ENCODE data around the gene MAPK8.
"Not testable (repeated sequence)": the region's sequence is repeated elsewhere in the genome, so short reads cannot be mapped to it uniquely, and the experiment has no call there.

Gene MAPK8

GRCh38 chr10:48333856-48334255 lies 27.4 kb downstream of the MAPK8 start:
- Mint-ChIP-seq H3K4me1 (peaks cover 15% of the 10 kb centered on the region), H3K27me3 (no peaks in the 10 kb centered on the region), H3K4me3 (no peak overlapping the region), H3K36me3 (peaks cover 4% of the 10 kb centered on the region), H3K9me3 (no peaks in the 10 kb centered on the region), H3K27ac (no peak overlapping the region)
- DNase-seq, result no peak
- CTCF ChIA-PET, result no interaction called here

DNA sequence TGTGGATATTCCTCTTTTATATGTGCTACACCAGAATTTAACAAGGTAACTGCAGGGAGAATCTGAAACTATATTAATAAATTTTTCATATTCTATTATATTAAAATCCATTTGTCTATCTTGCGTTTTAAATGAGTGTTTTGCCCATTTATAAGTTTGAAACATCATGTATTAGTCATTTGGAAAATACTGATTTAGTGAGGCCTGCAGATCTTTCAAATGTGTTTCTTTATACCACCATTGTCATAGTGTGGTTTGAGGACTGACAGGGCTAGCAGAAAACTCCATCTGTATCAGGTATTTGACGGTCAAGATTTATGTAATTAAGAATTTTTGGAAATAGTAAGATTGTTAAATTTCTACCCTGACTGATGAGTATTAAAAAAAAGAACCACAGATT lies 29.3 kb downstream of the MAPK8 start:
- peaks cover 22% of the 10 kb centered on the region for H3K4me1 Mint-ChIP-seq
- DNase-seq, result no peak
- CTCF ChIA-PET, result no interaction called here
- no peaks in the 10 kb centered on the region for H3K9me3 Mint-ChIP-seq
- H3K27ac Mint-ChIP-seq, result no peak overlapping the region
- peaks cover 4% of the 10 kb centered on the region for H3K36me3 Mint-ChIP-seq
- H3K27me3 Mint-ChIP-seq, result no peaks in the 10 kb centered on the region
- no peak overlapping the region for H3K4me3 Mint-ChIP-seq

GRCh38 chr10:48336978-48337599 lies 30.6 kb downstream of the MAPK8 start:
- Mint-ChIP-seq H3K36me3 (peaks cover 6% of the 10 kb centered on the region), H3K4me3 (no peak overlapping the region), H3K9me3 (no peaks in the 10 kb centered on the region), H3K27ac (no peak overlapping the region), H3K4me1 (peaks cover 23% of the 10 kb centered on the region), H3K27me3 (no peaks in the 10 kb centered on the region)
- no peak for DNase-seq
- CTCF ChIA-PET, result no interaction called here

DNA sequence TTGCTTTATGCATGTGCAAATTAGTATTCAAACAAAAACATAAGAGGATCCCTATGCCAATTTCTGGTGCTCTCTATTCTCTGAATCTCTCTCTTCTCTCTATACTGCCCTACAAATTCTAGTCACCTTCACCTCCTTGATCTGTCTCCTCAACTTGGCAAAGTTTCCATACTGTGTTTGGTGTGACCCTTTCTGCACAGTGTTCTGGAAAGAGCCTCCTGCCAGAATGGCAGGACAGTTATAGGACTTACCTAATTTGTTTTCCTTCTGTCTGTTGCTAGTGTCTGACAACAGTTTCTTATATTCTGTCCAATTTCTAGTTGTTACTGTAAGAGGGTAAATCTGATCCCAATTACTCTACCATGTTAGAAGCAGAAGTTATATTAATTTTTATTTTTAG lies 34.3 kb downstream of the MAPK8 start:
- H3K27me3 Mint-ChIP-seq, result no peaks in the 10 kb centered on the region
- peak overlapping the region; percentile 24 for H3K27ac Mint-ChIP-seq
- peaks cover 23% of the 10 kb centered on the region for H3K4me1 Mint-ChIP-seq
- H3K9me3 Mint-ChIP-seq, result no peaks in the 10 kb centered on the region
- H3K4me3 Mint-ChIP-seq, result no peak overlapping the region
- DNase-seq, result no peak
- CTCF ChIA-PET, result no interaction called here
- H3K36me3 Mint-ChIP-seq, result peaks cover 4% of the 10 kb centered on the region

- Mint-ChIP-seq H3K27me3 (no peaks in the 10 kb centered on the region), H3K36me3 (peaks cover 6% of the 10 kb centered on the region), H3K27ac (no peak overlapping the region), H3K4me3 (no peak overlapping the region), H3K4me1 (peaks cover 23% of the 10 kb centered on the region), H3K9me3 (peaks cover 7% of the 10 kb centered on the region)
- CTCF ChIA-PET, result no interaction called here
- no peak for DNase-seq
These were observed 36.6 kb downstream of the MAPK8 start for GRCh38 chr10:48343106-48343505.

DNA sequence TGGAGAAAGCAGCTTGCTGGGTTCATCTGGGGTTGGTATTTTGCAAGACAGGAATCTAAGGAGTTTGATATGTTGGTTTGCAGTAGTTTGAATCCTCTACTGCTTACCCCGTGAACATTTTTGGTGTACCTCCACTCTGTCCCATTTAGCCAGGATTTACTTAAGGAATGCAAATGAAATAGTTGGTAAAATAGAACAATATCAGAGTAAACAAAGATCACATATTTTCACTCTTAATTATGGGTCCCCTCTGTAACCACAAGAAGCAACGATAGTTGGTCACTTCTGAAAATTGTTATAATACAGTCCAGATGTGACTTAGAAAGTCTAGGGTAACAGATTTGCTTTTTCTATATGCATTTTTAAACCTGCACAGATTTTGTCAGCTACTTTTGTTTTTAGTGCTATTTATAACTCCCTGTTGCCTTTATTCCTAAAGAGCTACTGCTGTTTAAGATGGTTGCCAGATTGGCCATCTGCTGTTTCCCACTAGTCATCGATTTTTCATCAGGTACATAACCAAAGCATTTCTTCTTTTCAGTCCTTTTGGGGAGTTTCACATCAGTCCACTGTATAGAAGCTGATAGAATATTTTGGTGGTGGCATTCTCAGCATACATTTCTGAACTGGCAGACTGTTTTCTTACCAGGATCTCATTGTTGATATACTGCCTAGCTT lies 37.6 kb downstream of the MAPK8 start:
- Mint-ChIP-seq H3K27me3 (no peaks in the 10 kb centered on the region), H3K9me3 (peaks cover 15% of the 10 kb centered on the region), H3K4me3 (no peak overlapping the region), H3K36me3 (peaks cover 12% of the 10 kb centered on the region), H3K4me1 (peaks cover 16% of the 10 kb centered on the region), H3K27ac (no peak overlapping the region)
- no peak for DNase-seq
- CTCF ChIA-PET, result no interaction called here

- H3K4me3 Mint-ChIP-seq, H3K27ac Mint-ChIP-seq, CTCF ChIA-PET, H3K27me3 Mint-ChIP-seq, H3K4me1 Mint-ChIP-seq, DNase-seq: not testable (repeated sequence)
- peaks cover 18% of the 10 kb centered on the region for H3K9me3 Mint-ChIP-seq
- peaks cover 14% of the 10 kb centered on the region for H3K36me3 Mint-ChIP-seq
These were observed 39.8 kb downstream of the MAPK8 start for GRCh38 chr10:48346248-48346647.

DNA sequence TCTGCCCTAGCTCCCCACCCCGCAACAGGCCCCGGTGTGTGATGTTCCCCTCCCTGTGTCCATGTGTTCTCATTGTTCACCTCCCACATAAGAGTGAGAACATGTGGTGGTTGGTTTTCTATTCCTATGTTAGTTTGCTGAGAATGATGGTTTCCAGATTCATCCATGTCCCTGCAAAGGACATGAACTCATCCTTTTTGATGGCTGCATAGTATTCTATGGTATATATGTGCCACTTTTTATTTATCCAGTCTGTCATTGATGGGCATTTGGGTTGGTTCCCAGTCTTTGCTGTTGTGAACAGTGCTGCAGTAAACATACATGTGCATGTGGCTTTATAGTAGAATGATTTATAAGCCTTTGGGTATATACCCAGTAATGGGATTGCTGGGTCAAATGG lies 41.1 kb downstream of the MAPK8 start:
- H3K27me3 Mint-ChIP-seq, H3K4me3 Mint-ChIP-seq, CTCF ChIA-PET, DNase-seq, H3K4me1 Mint-ChIP-seq, H3K27ac Mint-ChIP-seq: not testable (repeated sequence)
- H3K36me3 Mint-ChIP-seq, result peaks cover 11% of the 10 kb centered on the region
- peaks cover 18% of the 10 kb centered on the region for H3K9me3 Mint-ChIP-seq

DNA sequence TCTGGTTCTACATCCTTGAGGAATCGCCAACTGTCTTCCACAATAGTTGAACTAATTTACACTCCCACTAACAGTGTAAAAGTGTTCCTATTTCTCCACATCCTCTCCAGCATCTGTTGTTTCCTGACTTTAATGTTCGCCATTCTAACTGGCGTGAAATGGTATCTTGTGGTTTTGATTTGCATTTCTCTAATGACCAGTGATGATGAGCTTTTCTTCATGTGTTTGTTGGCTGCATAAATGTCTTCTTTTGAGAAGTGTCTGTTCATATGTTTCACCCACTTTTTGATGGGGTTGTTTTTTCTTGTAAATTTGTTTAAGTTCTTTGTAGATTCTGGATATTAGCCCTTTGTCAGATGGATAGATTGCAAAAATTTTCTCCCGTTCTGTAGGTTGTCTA lies 41.5 kb downstream of the MAPK8 start:
- H3K27me3 Mint-ChIP-seq, H3K4me1 Mint-ChIP-seq, H3K4me3 Mint-ChIP-seq, DNase-seq, CTCF ChIA-PET, H3K27ac Mint-ChIP-seq: not testable (repeated sequence)
- peaks cover 18% of the 10 kb centered on the region for H3K9me3 Mint-ChIP-seq
- H3K36me3 Mint-ChIP-seq, result peaks cover 11% of the 10 kb centered on the region

DNA sequence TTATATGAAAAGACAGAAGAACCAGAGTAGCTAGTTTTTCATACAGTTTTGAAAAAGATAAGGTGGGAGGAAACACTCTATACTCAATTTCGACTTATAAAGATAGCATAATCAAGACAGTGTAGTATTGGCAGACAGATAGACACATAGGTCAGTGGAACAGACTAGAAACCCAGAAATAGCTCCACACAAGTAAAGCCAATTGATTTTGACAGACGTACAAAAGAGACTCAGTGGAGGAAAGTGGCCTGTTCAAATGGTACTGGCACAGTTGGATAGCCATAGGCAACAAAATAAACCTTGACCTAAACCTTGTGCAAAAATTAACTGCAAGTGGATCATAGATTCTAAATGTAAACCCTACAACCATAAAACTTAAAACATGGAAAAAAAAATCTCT lies 46.8 kb downstream of the MAPK8 start:
- H3K9me3 Mint-ChIP-seq, result peaks cover 13% of the 10 kb centered on the region
- peaks cover 8% of the 10 kb centered on the region for H3K36me3 Mint-ChIP-seq
- H3K4me3 Mint-ChIP-seq, result no peak overlapping the region
- no peaks in the 10 kb centered on the region for H3K27me3 Mint-ChIP-seq
- no peaks in the 10 kb centered on the region for H3K4me1 Mint-ChIP-seq
- CTCF ChIA-PET, result interaction anchor here (0.8 kb wide), 1 partner anchor 11 kb away, joined by 3 read pairs; no protein-coding TSS in a partner anchor
- no peak overlapping the region for H3K27ac Mint-ChIP-seq
- DNase-seq, result no peak

- Mint-ChIP-seq H3K27ac (no peak overlapping the region), H3K36me3 (no peaks in the 10 kb centered on the region), H3K27me3 (no peaks in the 10 kb centered on the region), H3K4me1 (no peaks in the 10 kb centered on the region), H3K9me3 (peaks cover 4% of the 10 kb centered on the region), H3K4me3 (no peak overlapping the region)
- no peak for DNase-seq
- CTCF ChIA-PET, result no interaction called here
These were observed 51.2 kb downstream of the MAPK8 start for GRCh38 chr10:48357631-48358030.

DNA sequence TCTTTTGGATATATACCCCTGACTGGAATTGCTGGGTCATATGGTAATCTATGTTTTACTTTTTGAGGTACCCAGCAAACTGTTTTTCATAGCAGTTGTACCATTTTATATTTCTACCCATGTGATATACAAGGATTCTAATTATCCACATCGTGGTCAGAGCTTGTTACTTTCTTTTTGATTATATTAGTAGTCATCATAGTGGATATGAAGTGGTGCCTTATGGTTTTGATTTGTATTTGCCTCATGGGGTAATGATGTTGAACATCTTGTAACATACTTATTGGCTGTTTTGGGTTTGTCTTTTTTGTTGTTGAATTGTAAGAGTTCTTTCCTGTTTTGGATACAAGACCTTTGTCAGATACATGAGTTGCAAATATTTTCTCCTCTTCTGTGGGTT lies 51.7 kb downstream of the MAPK8 start:
- H3K4me1 Mint-ChIP-seq, result no peaks in the 10 kb centered on the region
- H3K36me3 Mint-ChIP-seq, result no peaks in the 10 kb centered on the region
- no peaks in the 10 kb centered on the region for H3K27me3 Mint-ChIP-seq
- no peak for DNase-seq
- no peak overlapping the region for H3K4me3 Mint-ChIP-seq
- CTCF ChIA-PET, result no interaction called here
- peaks cover 4% of the 10 kb centered on the region for H3K9me3 Mint-ChIP-seq
- no peak overlapping the region for H3K27ac Mint-ChIP-seq

- Mint-ChIP-seq H3K27ac (no peak overlapping the region), H3K27me3 (no peaks in the 10 kb centered on the region)
These were observed 52.4 kb downstream of the MAPK8 start for GRCh38 chr10:48358838-48359237.

DNA sequence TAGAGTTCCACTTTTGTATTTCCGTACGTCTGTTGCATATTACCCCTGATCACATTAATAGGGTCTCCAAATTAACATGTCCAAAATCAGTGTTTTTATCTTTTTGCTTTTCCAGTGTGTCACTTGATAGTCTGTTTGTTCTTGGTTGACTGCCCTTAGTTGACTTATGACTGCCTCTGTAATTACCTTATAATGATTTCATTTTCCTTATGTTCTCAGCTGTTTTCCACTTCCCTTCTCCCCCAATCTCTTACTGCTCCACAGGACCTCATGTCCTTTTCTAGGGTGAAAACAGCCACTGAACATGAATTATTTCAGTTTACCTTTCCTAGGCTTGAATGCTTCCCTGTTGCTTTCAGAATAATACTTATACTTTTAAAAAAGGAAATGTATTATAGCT lies 54.7 kb downstream of the MAPK8 start:
- H3K36me3 Mint-ChIP-seq, result no peaks in the 10 kb centered on the region
- H3K4me3 Mint-ChIP-seq, result no peak overlapping the region
- no peaks in the 10 kb centered on the region for H3K27me3 Mint-ChIP-seq
- no peak for DNase-seq
- H3K27ac Mint-ChIP-seq, result no peak overlapping the region
- CTCF ChIA-PET, result interaction anchor here (1.0 to 4.7 kb wide), 4 partner anchors 145 to 296 kb away, joined by 3 to 48 read pairs (median 16); no protein-coding TSS in a partner anchor
- peaks cover 2% of the 10 kb centered on the region for H3K4me1 Mint-ChIP-seq
- no peaks in the 10 kb centered on the region for H3K9me3 Mint-ChIP-seq

More at GRCh38 chr10:48358838-48359237, 52.4 kb downstream of the MAPK8 start:
- Mint-ChIP-seq H3K4me3 (no peak overlapping the region), H3K9me3 (peaks cover 4% of the 10 kb centered on the region), H3K4me1 (peaks cover 2% of the 10 kb centered on the region), H3K36me3 (no peaks in the 10 kb centered on the region)
- no peak for DNase-seq
- CTCF ChIA-PET, result no interaction called here

GRCh38 chr10:48363617-48364355 lies 57.3 kb downstream of the MAPK8 start:
- Mint-ChIP-seq H3K9me3 (no peaks in the 10 kb centered on the region), H3K36me3 (no peaks in the 10 kb centered on the region), H3K4me1 (peaks cover 2% of the 10 kb centered on the region), H3K27me3 (no peaks in the 10 kb centered on the region), H3K27ac (no peak overlapping the region), H3K4me3 (no peak overlapping the region)
- CTCF ChIA-PET, result interaction anchor here (0.7 to 4.7 kb wide), 15 partner anchors 9 to 293 kb away, joined by 3 to 48 read pairs (median 3); no protein-coding TSS in a partner anchor
- peak; percentile 42 for DNase-seq

Data from activated naive CD4-positive, alpha-beta T cell treated with anti-CD3 and anti-CD28 coated beads, Interleukin-2, amount 10 ng/mL, durations not matched to agents 7 days and 5 days (primary cell).